ENCODE data around the gene RUNX2.

- TF ChIP-seq CTCF (IDR thresholded peaks at IDR 0.05), result no peak
- TF ChIP-seq EZH2 (IDR thresholded peaks at IDR 0.05; ENCODE audit: borderline replicate concordance, insufficient read depth, low read depth, low read length, poor library complexity, severe bottlenecking), result no peak
Observed at GRCh38 chr6:45665859-45666258, 337.7 kb downstream of the RUNX2 start.
